Effector memory CD4-positive, alpha-beta T cell (primary cell): ENCODE data around the gene FBXO24.
A peak's percentile ranks its signal among the peaks of the same experiment; 100 is the strongest.

ENCODE experiments used
- DNase-seq, 3 donors: peaks; one replicate each; pipeline ENCODE4 v3.0.0-alpha.2; 2020
- H3K27ac ChIP-seq: 2 replicates; pipeline ENCODE4 v1.7.0; 2013; ENCODE audit warnings: mild to moderate bottlenecking, low read length, moderate library complexity; ENCODE audit not compliant: insufficient read depth, poor library complexity, severe bottlenecking
- H3K27me3 ChIP-seq: replicated peaks from 2 replicates; pipeline ENCODE4 v1.7.0; 2013; ENCODE audit warnings: mild to moderate bottlenecking, low read length; ENCODE audit not compliant: insufficient read depth, control insufficient read depth, poor library complexity, severe bottlenecking
- H3K36me3 ChIP-seq: 2 replicates; pipeline ENCODE4 v1.7.0; 2013; ENCODE audit warnings: mild to moderate bottlenecking, low read length, moderate library complexity; ENCODE audit not compliant: control insufficient read depth, insufficient read depth
- H3K4me1 ChIP-seq: 2 replicates; pipeline ENCODE4 v1.7.0; 2013; ENCODE audit warnings: low read length, mild to moderate bottlenecking; ENCODE audit not compliant: control insufficient read depth, insufficient read depth, poor library complexity, severe bottlenecking
- H3K4me3 ChIP-seq: 2 replicates; pipeline ENCODE4 v1.7.0; 2013; ENCODE audit warnings: low read length, low read depth, mild to moderate bottlenecking; ENCODE audit not compliant: insufficient read depth, poor library complexity, severe bottlenecking
- H3K9me3 ChIP-seq: 2 replicates; pipeline ENCODE4 v1.7.0; 2013; ENCODE audit warnings: mild to moderate bottlenecking, low read length, moderate library complexity; ENCODE audit not compliant: control insufficient read depth

Gene FBXO24

GRCh38 chr7:100589341-100589947 is 3.3 kb downstream of the FBXO24 start:
- Histone ChIP-seq H3K9me3 (no peaks in the 10 kb centered on the region), H3K36me3 (no peaks in the 10 kb centered on the region), H3K4me1 (peaks cover 18% of the 10 kb centered on the region), H3K27me3 (no peaks in the 10 kb centered on the region), H3K4me3 (no peak overlapping the region), H3K27ac (no peak overlapping the region)
- DNase-seq: no peak

GRCh38 chr7:100590077-100590737 is 4.1 kb downstream of the FBXO24 start:
- Histone ChIP-seq H3K9me3 (no peaks in the 10 kb centered on the region), H3K4me3 (no peak overlapping the region), H3K36me3 (no peaks in the 10 kb centered on the region), H3K4me1 (peaks cover 10% of the 10 kb centered on the region), H3K27ac (no peak overlapping the region), H3K27me3 (no peaks in the 10 kb centered on the region)
- no peak for DNase-seq

- Histone ChIP-seq H3K9me3 (no peaks in the 10 kb centered on the region), H3K4me1 (peaks cover 6% of the 10 kb centered on the region), H3K4me3 (no peak overlapping the region), H3K27me3 (no peaks in the 10 kb centered on the region), H3K36me3 (no peaks in the 10 kb centered on the region), H3K27ac (no peak overlapping the region)
- no peak for DNase-seq
These were observed 5.5 kb downstream of the FBXO24 start for GRCh38 chr7:100591596-100591995.

GRCh38 chr7:100595188-100595587 is 9.1 kb downstream of the FBXO24 start:
- Histone ChIP-seq H3K4me3 (no peak overlapping the region), H3K36me3 (no peaks in the 10 kb centered on the region), H3K9me3 (no peaks in the 10 kb centered on the region), H3K4me1 (no peaks in the 10 kb centered on the region), H3K27ac (no peak overlapping the region), H3K27me3 (no peaks in the 10 kb centered on the region)
- no peak for DNase-seq

- no peaks in the 10 kb centered on the region for H3K36me3 ChIP-seq
- H3K27ac ChIP-seq: no peak overlapping the region
- H3K4me3 ChIP-seq: no peak overlapping the region
- no peaks in the 10 kb centered on the region for H3K27me3 ChIP-seq
- DNase-seq: no peak
- H3K9me3 ChIP-seq: no peaks in the 10 kb centered on the region
- no peaks in the 10 kb centered on the region for H3K4me1 ChIP-seq
These were observed 12.3 kb downstream of the FBXO24 start for GRCh38 chr7:100598425-100598824.

- H3K27me3 ChIP-seq: no peaks in the 10 kb centered on the region
These were observed 14.0 kb downstream of the FBXO24 start for GRCh38 chr7:100599911-100600729.

GRCh38 chr7:100600730-100601038 is 14.6 kb downstream of the FBXO24 start:
- Histone ChIP-seq H3K9me3 (no peaks in the 10 kb centered on the region), H3K27me3 (no peaks in the 10 kb centered on the region), H3K4me1 (peaks cover 7% of the 10 kb centered on the region), H3K4me3 (no peak overlapping the region), H3K36me3 (no peaks in the 10 kb centered on the region), H3K27ac (no peak overlapping the region)
- no peak for DNase-seq

More at GRCh38 chr7:100599911-100600729, 14.0 kb downstream of the FBXO24 start:
- H3K4me1 ChIP-seq: peaks cover 6% of the 10 kb centered on the region
- H3K4me3 ChIP-seq: no peak overlapping the region
- no peak for DNase-seq
- no peaks in the 10 kb centered on the region for H3K36me3 ChIP-seq
- no peaks in the 10 kb centered on the region for H3K9me3 ChIP-seq
- H3K27ac ChIP-seq: no peak overlapping the region

GRCh38 chr7:100602889-100603725 is 17.0 kb downstream of the FBXO24 start:
- Histone ChIP-seq H3K27ac (no peak overlapping the region), H3K27me3 (no peaks in the 10 kb centered on the region)
- DNase-seq: no peak

GRCh38 chr7:100603726-100604027 is 17.5 kb downstream of the FBXO24 start:
- peak overlapping the region; percentile 56 for H3K4me3 ChIP-seq
- H3K27ac ChIP-seq: peak overlapping the region; percentile 75
- H3K36me3 ChIP-seq: no peaks in the 10 kb centered on the region
- no peak for DNase-seq
- H3K9me3 ChIP-seq: no peaks in the 10 kb centered on the region
- H3K27me3 ChIP-seq: no peaks in the 10 kb centered on the region
- peaks cover 10% of the 10 kb centered on the region for H3K4me1 ChIP-seq

More at GRCh38 chr7:100602889-100603725, 17.0 kb downstream of the FBXO24 start:
- Histone ChIP-seq H3K4me1 (peaks cover 10% of the 10 kb centered on the region), H3K36me3 (no peaks in the 10 kb centered on the region), H3K9me3 (no peaks in the 10 kb centered on the region), H3K4me3 (no peak overlapping the region)
